GM19372 (cell line): ENCODE data around the gene EFCAB11.
"Not testable (repeated sequence)": the region's sequence is repeated elsewhere in the genome, so short reads cannot be mapped to it uniquely, and the experiment has no call there.

Source experiments
- ATAC-seq: cut with Tn5 transposase; IDR thresholded peaks from one replicate; pipeline ENCODE4 v1.9.1; 2021; ENCODE audit warnings: mild to moderate bottlenecking, low read depth, moderate library complexity; ENCODE audit not compliant: unreplicated experiment

The EFCAB11 gene

DNA sequence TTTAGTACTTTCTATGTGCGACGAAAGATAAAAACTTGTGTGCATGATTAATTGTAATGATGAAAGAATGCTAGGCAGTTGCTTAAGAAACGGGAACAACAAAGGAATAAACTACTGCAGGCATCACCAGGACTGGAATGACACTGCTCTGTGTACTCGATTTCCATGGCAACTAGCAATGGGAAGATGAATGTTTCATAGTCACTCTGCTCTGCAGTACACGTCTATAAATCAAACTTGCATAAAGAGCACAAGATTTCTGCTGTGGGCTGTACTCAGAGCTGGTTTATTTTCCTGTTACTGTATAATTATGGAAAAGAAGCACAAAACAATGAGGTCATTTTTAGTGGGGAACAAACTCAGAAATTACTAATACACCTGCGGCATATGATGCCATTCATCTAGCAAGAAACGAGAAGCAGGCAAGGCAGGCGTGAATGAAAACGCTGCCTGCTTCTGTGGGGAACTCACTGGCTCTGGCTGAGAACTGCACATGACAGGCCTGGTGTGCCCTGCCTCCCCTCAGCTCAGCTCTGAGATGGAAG, 41.8 kb downstream of the EFCAB11 start:
- no peak for ATAC-seq

DNA sequence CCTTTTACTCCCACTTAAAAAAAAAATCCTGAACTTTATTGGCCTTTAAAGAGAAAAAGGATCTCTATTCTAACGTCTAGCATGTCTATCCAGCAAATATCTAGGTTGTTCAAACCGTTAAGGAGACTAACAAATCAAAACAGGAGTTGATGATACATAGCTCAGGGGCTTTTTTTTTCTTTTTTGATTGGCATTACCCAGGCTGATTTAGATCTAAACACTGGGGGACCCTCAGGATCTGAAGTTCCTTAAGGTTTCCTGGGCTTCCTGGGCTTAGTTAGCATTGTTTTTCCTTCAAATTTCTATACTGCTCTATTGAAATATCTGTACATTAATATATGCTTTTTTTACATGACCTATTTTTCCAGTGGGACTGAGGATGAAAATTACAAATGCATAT, 42.3 kb downstream of the EFCAB11 start:
- no peak for ATAC-seq

DNA sequence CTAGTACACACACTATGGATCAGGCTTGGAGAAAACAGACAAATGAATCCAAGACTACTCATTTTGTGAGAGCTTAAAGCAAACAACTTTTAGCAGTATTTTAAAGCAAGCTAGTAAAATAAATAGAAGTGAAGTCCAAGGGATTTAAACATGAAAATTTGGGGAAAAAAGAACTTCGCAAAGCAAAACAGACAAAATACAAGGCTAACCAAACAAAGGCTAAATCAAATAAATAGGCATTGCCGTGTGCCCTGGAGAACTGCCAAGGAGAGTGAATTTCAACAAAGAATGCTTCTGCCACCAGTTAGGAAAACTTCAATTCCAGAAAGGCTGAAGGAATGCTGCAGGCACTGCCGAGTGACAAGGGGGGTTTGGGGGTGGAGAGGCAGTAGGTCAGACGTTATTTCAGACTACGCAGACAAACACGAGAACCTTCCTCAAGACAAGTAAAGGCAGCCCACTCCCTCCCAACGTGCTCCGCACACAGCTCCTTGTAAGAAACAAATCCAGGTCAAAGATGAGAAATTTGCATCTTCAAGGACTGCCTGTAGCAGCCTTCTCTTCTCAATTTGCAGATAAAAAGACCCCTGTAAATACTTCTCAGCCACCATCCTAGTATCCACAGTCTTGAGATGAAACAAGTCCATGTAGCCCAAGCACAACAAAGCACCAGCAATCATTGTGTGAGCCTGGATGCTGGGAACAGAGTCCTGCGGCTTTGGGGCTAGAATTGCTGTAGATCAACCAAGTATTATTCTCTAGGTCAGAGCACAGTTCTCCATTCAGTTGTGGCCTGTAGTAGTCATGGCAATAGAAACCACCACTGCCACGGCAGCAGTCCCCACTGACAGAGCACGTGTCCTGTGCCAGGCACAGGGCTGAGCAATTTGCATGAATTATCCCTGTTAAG, 43.3 kb downstream of the EFCAB11 start:
- ATAC-seq, result no peak

DNA sequence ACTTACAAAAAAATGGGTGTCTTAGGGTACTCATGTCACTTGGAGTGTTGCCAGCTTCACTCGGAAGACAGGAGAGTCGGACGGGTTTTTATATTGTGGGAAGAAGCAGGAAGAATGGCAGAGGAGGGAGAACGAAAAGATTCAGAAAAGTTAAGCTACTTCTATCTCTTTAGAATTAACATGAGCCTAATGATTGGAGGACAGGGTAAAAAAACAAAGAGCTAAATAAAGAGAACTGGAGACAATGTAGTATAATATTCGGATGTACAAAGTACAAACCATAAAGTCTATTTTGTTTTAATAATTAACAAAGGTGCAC, 43.9 kb downstream of the EFCAB11 start:
- no peak for ATAC-seq

DNA sequence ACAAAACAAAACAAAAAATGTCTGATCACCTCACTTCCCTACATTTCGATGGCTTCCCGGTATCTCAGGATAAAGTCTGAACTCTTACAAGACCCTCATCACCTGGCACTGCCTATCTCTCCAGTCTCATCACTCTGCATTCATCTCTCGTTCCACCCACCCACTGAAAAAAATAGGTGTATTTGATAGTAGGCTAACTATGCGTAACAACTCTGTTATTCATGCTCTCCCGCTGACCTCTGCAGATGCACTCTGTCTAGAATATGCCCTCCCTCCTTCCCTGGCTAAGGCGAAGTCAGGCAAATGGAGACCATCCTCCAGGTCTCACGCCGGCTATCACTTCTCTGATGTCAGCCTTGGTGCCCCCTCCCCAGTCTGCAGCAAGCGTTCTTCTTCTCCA, 44.9 kb downstream of the EFCAB11 start:
- ATAC-seq, result no peak

DNA sequence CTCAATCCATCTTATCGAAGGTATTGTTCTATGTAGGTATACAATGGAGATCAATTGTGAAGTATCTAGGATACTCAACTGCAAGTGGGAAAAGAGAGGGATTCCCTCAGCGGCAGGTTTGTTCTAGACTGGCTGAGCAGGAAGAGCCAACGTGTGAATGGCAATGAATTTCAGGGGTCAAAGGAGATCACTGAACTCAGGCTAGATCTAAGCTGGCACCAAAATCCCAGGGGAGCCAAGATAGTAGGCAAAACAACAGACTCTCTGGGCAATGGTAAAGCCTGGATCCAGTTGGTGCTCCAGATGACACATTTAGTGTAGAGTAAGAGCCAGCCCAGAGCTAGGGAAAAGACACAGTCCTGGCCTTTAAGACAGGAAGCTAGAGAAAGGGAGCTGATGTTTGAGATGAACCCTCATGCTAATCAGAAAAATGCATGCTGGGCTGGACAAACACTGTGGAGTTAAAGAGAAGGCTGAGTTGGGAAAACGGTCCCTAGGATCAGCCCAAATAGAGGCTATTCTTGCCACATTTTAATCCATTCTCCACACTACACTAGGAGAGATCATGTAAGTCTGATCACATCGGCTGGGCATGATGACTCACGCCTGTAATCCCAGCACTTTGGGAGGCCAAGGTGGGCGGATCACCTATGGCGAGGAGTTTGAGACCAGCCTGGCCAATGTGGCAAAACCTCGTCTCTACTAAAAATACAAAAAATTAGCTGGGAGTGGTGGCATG, 45.6 kb downstream of the EFCAB11 start:
- no peak for ATAC-seq

DNA sequence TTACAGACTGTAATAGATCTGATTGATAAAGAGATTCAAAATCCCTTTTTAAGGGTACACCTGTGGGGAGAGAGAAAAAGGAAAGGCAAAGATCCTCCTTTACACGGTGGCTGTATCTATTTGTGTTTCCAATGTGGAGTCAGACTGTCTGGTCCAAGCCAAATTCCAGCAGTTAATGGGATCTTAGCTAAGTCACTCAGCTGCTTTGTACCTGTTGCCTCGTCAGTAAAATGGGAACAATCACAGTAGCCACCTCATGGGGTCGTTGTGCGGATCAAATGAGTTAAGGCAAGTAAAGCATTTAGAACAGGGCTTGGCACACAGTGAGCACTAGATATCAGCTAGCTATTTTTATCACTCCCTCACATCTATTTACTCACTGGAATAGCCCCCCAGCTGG, 46.9 kb downstream of the EFCAB11 start:
- no peak for ATAC-seq

DNA sequence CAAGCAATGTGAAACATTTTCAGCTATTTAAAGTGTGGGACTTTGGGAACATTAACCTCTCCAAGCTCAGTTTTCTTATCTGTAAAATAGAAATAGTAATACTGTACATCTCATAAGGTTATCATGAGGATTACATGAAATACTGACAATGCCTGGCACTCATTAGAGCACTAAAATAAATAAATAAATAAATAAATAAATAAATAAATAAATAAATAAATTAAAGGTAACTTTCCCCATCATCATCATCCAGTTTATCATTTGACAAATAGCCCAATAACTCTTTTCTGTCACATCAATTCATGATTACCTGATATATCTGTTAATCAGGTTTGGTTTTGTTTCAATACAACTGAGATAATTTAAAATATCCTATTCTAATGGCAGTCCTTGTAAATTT, 48.5 kb downstream of the EFCAB11 start:
- ATAC-seq, result no peak

DNA sequence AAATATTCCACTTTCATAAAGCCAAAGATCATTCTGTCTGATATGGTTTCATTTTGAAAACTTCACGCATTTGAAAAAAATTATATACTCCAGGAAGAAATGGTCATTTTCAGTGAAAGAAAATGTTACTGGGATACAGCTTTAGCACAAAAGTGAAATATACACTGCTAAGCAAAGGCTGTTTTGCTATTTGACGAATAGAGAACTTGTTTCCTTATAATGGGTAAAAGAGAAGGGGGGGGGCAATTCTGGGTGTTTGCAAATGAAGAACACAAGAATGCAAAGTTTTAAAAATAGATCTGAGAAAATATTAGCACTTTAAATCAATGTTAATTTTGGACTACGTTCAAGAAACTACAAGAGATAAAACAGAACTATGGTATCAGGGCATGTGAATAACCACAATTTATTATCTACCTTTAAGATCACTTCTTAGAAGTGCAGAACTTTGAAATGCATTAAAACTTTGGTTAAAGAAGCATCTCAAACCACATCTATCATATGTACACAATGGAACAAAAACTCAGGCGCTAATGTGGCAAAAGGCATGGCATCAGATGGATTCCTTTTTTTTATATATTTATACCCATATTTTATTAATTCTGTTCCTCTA, 51.1 kb downstream of the EFCAB11 start:
- ATAC-seq, result no peak

DNA sequence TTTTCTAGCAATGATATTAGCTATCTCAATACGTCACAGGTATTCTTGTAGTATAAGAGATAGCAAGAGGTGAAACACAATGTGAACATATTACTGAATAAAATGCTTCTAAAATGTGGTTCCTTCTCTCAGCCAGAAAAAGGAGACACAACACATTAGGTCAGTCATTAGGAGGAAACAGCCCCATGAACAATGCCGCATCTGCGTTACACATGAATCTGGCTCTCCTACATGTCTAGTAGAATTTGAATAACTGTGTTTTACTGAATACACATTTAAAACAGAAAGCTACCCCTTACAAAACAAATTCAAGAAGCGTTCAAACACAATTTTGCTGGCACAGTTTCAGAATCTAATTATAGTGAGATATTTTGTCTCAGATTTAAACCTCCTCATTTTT, 51.6 kb downstream of the EFCAB11 start:
- no peak for ATAC-seq

DNA sequence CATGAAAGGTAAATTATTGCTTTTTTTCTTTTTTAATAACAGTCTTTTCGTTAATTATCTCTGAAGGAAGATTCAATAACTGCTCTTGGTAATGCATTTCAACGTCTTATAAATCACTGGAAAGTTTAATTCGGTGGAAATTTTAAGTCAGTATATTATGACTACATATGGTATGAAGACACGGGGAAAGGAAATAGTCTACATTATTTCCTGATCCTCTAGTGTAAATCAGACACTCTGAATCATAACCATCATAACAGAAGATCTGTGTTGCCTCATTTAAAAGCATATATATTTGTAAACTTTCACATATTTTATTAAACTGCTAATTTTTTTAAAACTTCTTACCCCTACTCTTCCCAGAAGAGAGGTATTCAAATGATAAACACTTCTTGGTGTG, 53.7 kb downstream of the EFCAB11 start:
- no peak for ATAC-seq

DNA sequence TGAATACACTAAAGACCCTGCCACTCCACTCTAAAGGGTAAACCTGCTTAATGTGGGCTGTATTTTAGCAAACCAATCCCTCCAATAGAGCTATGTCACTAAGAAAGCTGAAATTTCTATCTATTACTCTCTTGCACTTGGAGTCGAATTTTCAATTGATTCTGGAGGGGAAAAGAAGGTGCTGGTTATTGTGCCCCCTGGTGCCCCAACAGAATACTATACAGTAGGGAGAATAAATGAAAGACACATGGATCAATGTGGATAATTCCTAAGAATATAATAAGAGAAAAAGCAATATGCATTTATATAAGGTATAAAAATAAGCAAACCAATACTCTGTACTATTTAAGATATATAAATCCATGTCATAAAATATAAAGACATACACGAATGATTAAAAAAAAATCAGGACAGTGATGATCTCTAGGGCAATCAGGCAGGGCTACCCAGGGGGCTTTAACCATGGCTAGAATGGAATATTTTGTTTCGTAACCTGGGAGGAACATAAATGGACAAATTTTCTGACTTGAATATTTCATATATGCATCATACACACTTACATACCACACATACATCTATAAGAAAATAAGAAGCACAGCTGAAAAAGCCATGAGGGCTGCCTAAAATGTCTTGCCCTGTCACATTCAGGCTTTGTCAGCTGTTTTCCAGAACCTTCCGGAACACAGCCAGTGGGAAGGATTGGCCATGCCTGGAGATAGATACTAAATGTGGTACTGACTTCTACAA, 54.4 kb downstream of the EFCAB11 start:
- ATAC-seq, result no peak

DNA sequence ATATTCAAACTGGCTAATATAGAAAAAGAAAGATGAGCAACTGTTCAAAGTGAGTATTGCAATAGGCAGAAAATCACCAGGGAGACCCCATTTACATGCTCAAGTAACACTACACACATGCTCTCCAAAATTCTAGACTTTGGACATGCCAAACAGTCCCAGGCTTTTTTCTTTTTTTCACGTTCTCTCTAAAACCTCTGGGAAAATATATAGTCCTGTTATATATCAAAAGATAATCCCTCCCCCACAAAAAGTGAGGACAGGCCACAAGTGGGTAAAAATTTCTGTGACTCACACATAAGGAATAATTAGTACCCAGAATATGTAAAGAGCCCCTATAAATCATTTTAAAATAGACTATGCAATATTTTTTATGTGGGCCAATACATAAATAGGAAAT, 55.2 kb downstream of the EFCAB11 start:
- no peak for ATAC-seq

DNA sequence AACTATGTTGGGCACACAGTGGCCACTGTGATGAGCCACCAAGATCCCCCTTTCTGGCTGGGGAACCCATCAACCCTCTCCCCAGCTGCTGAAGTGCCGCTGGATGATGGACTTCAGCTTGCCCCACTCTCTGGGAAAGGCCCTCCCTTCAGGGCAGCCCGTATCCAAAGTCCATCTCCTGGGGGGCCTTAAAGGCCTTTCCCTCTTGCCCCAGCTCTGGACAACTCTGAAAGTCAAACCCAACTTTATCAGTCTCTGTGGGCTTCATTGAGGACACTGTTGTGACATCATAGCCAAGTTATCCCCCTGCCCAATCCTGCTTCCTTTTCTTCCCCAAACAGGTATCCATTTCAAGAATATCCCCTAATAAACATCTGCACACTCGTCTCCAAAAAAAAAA, 61.1 kb downstream of the EFCAB11 start:
- not testable (repeated sequence) for ATAC-seq

DNA sequence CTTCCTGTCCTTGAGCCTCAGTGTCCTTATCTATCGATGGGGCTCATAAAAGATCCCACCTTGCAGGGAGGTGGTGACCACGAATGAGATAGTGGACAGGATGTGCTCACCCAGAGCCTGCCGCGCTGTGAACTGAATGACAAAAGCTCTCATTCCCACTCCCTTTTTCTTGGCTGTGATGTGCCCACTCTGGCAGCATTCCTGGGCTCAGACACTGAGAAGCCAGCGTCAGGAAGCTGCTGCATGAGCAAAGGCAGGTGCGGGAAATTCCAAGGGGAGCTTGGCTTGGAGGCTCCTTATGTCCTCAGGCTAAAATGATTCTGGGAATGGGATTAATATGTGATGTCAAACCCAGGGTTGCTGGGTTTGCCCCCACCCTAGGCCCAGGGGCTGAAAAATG, 61.6 kb downstream of the EFCAB11 start:
- ATAC-seq, result no peak

DNA sequence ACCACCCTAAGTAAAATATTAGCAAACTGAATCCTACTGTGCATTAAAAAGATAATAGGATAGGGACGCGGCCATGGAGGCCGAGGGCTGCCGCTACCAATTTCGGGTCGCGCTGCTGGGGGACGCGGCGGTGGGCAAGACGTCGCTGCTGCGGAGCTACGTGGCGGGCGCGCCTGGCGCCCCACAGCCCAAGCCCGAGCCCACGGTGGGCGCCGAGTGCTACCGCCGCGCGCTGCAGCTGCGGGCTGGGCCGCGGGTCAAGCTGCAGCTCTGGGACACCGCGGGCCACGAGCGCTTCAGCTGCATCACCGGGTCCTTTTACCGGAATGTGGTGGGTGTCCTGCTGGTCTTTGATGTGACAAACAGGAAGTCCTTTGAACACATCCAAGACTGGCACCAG, 62.8 kb downstream of the EFCAB11 start:
- not testable (repeated sequence) for ATAC-seq

DNA sequence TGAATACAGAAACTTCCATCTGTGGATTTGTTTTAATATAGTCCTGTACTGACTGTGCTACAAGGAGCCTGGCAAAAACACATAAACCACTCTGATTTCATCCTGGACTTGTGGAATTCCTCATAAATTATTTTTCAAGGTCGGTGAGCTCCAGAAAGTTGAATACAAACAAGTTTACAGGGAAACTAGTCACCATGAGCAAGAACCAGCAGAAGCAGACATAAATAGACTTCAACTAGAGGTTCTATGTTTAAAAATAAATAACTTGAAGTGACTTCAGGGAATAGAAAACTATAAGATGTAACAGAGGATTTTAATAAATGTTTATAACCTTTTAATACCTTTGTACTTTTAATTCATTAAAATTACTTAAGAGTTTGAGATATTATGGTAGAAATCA, 63.5 kb downstream of the EFCAB11 start:
- ATAC-seq, result no peak

DNA sequence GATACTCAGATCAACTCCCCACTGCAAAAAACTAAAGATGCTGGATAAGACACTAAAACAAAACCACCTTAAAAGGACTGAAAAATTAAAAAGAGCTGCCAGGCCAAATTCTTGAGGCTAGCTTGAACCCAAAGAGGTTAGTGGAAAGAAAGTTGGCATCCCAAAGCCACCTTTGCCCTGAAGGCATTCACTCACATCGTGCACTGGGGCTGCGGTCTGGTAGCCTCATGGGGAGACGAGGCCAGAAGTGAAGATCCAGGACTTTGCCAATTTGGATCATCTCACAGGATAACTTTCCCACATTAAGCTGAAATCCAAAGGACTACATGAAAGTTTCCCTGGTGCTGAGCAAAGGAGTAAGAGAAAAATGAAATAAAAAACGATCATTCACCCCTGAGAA, 63.9 kb downstream of the EFCAB11 start:
- ATAC-seq, result no peak

DNA sequence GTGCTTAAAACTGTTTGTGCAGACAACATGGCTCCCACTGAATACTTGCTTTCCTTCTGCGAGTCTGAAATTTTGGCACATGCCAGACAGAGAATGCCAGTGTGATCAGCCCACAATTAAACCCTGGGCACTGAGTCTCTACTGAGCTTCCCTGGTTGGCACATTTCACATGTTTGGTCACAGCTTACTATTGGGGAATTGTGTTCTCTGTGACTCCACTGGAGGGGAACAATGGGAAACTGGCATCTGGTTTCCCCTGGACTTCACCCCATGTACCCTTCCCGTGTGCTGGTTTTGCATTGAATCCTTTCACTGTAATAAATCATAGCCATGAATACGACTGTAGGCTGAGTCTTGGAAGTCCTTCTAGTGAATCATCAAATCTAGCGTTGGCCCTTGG, 64.9 kb downstream of the EFCAB11 start:
- no peak for ATAC-seq

DNA sequence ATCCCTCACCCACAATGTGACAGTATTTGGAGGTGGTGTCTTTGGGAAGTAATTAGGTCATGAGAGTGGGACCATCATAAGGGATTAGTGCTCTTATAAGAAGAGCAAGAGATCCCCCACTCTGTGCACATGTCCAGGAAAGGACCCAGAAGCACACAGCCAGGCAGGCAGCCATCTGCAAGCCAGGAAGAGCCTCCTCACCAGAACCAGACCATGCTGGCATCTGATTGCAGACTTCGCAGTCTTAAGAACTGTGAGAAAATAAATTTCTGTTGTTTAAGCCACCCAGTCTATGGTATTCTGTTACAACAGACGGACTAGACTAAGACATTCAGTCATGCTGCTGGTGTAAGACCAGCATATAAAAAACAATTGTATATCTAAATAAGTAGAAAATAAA, 69.8 kb downstream of the EFCAB11 start:
- no peak for ATAC-seq

DNA sequence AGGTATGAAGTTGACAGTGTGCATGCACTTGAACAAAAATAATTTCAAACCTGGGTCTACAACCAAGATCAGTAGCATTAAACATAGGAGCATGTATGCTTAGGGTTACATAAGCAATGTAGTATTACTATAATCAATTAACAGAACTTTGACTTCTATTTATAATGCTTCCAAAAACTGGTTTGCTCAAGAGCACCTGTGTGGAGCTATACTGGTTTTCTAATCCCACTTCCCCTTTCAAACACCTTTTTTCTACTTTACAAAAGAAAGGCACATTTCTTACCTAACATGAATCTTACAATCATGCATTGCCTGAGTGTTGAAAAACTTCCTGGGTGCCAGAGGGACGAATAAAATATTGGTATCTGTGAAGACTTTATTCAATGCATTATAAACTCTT, 72.7 kb downstream of the EFCAB11 start:
- ATAC-seq, result peak; percentile 65
